ENCODE results near the gene NSL1.

- no peak for TF ChIP-seq POLR2A (IDR thresholded peaks at IDR 0.05; ENCODE audit: borderline replicate concordance, extremely low read depth, insufficient read depth, insufficient read length)
- TF ChIP-seq TCF7L2 (IDR thresholded peaks at IDR 0.05; ENCODE audit: borderline replicate concordance, extremely low read depth, insufficient read depth, insufficient read length): no peak
- TF ChIP-seq CTCF (IDR thresholded peaks at IDR 0.05 in 2 of 3, conservative IDR thresholded peaks at IDR 0.05 in 1 of 3; ENCODE audit: borderline replicate concordance in 1 of 3, insufficient read depth in 1 of 3, low read depth in 2 of 3, low read length in 2 of 3): no peak
- no peak for TF ChIP-seq RAD21 (IDR thresholded peaks at IDR 0.05; ENCODE audit: low read depth)
- TF ChIP-seq, protein P1, sequence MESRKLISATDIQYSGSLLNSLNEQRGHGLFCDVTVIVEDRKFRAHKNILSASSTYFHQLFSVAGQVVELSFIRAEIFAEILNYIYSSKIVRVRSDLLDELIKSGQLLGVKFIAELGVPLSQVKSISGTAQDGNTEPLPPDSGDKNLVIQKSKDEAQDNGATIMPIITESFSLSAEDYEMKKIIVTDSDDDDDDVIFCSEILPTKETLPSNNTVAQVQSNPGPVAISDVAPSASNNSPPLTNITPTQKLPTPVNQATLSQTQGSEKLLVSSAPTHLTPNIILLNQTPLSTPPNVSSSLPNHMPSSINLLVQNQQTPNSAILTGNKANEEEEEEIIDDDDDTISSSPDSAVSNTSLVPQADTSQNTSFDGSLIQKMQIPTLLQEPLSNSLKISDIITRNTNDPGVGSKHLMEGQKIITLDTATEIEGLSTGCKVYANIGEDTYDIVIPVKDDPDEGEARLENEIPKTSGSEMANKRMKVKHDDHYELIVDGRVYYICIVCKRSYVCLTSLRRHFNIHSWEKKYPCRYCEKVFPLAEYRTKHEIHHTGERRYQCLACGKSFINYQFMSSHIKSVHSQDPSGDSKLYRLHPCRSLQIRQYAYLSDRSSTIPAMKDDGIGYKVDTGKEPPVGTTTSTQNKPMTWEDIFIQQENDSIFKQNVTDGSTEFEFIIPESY (IDR thresholded peaks at IDR 0.05; ENCODE audit: extremely low read depth, insufficient replicate concordance, low read length): no peak
- TF ChIP-seq SRF (IDR thresholded peaks at IDR 0.05; ENCODE audit: low read depth): no peak
Observed at GRCh38 chr1:212691561-212692071, 100.0 kb downstream of the NSL1 start.
